ENCODE data around the gene CATSPERD. TPM values are rescaled to one million over a fixed set of nuclear protein-coding genes. Genes with fewer than 3 reads are reported as not detected.

CATSPERD gene, protein sequence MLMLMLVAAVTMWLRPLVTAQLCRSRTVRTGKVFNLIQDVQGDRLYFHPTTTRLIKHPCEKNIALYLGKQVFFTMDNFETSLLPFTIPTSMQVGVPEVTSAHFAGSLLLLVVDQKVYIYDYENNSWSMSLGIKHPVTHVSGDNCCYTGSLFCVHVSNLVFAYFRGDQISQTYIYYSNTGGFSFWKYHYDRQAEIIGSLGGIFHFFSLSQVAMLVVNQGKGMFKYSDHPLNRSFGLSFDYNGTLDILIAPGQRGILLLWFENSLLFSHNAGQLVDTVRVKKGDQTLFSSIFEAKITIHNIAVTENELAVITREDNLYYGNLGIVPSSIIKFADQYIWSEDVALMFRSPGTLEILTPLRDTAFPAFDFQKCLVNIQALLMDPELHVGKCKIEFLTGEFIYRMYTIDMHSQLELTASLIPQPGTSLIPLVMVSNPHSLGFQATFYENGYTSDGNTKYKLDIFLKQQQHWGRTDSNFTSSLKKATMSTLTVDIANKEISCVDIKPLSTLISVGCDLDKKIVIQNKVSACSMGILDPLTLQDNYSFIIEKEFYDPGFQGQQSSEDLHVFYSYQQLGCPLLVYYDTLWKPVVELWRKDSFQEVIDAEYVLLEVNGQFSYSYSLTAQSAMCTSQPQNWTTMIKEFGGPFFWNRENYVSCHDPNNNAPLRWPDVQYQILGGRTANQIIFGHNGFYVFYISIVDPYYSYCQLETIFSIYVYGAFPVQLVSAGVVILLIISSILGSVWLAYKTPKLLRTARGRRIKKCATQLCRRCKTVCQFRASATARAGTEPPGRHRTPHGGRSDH
- under 1 TPM in 1 of 2 donors, not detected in 1; 0.41 TPM for total RNA-seq

DNA sequence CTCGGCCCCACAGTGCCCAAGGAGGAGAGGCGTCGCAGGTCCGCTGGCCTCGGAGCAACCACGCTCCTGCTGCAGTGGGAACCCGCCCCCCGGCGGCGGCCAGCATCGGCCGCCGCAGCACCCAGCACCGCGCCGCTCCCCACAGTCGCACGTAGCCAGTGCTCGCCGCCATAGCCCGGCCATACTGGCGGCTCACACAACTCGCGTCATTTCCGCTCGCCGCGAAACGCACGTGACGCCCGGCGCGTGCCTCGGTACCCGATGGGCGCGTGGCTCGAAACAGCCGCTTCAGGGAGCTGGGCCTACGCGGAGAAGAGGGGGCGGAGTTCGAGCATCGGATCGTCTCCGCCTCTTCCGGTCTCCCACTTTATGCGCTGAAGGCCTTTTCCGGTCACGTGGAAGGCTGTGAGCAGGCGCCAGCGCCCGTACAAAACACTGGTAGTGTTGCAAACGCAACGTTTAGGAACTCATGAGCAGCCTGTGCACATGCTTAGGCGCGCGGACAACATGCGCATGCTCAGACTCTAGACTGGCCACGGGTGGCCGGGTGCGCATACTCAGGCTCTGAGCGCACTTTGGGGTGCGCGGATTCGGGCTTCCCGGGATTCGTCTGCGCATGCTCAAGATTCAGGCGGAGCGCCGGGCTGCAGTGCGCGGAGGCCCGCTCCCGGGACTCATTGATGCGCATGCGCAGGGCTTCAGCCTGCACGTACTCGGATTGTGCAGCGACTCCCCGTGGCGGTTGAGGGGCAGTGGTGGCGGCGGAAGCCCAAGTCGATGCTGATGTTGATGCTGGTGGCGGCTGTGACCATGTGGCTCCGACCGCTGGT is at the start of gene CATSPERD, which contains the start of gene LONP1:
Gene CATSPERD (plus strand): TSS at position 677 of the 830 bp plus-strand sequence. CDS start 101 bp downstream, at position 778.
Gene LONP1 (minus strand): TSS at position 186 of the 830 bp plus-strand sequence. CDS start 14 bp downstream, at position 172.
- ATAC-seq (ENCODE audit: insufficient number of reproducible peaks, low FRiP score, low read depth): peak; percentile 96

DNA sequence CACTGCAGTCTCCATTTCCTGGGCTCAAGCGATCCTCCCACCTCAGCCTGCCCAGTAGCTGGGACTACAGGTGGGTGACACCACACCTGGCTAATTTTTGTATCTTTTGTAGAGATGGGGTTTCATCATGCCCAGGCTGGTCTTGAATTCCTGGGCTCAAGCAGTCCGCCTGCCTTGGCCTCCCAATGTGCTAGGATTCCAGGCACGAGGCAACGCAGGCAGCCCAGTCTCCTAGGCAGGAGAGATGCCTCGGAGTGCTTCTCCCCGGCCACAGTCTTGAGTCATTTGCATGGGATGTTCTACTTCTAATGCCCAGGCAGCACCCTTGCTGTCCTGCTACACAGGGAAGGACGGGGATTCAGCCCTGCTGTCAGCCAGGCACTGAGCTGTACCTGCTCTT is 48.8 kb upstream of the CATSPERD start:
- ATAC-seq (ENCODE audit: insufficient number of reproducible peaks, low FRiP score, low read depth): no peak
- no peak for DNase-seq (ENCODE audit: low spot score)
- Histone ChIP-seq H3K9me3 (no peaks in the 10 kb centered on the region), H3K36me3 (peaks cover 29% of the 10 kb centered on the region), H3K4me1 (ENCODE audit: control insufficient read depth in 1 of 2, low read depth in 2 of 2) (no peaks in the 10 kb centered on the region), H3K4me3 (no peak overlapping the region), H3K27me3 (replicated peaks; ENCODE audit: insufficient read depth) (no peaks in the 10 kb centered on the region), H3K27ac (no peak overlapping the region)
- TF ChIP-seq, protein P1, sequence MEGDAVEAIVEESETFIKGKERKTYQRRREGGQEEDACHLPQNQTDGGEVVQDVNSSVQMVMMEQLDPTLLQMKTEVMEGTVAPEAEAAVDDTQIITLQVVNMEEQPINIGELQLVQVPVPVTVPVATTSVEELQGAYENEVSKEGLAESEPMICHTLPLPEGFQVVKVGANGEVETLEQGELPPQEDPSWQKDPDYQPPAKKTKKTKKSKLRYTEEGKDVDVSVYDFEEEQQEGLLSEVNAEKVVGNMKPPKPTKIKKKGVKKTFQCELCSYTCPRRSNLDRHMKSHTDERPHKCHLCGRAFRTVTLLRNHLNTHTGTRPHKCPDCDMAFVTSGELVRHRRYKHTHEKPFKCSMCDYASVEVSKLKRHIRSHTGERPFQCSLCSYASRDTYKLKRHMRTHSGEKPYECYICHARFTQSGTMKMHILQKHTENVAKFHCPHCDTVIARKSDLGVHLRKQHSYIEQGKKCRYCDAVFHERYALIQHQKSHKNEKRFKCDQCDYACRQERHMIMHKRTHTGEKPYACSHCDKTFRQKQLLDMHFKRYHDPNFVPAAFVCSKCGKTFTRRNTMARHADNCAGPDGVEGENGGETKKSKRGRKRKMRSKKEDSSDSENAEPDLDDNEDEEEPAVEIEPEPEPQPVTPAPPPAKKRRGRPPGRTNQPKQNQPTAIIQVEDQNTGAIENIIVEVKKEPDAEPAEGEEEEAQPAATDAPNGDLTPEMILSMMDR (IDR thresholded peaks at IDR 0.05): no peak

More for the DNA sequence above, at the start of gene CATSPERD, which contains the start of gene LONP1:
- H3K9me3 ChIP-seq: no peaks in the 10 kb centered on the region
- TF ChIP-seq, protein P1 (IDR thresholded peaks at IDR 0.05): peak; percentile 86
- H3K27ac ChIP-seq: peak within 1 kb of the TSS; percentile 92 to 95
- H3K4me1 ChIP-seq (ENCODE audit: control insufficient read depth in 1 of 2, low read depth in 2 of 2): peaks cover 11 to 19% of the 10 kb centered on the region in 2 donors
- peak; percentile 93 for DNase-seq (ENCODE audit: low spot score)
- H3K4me3 ChIP-seq: peak within 1 kb of the TSS; percentile 89
- H3K27me3 ChIP-seq (replicated peaks; ENCODE audit: insufficient read depth): no peaks in the 10 kb centered on the region
- H3K36me3 ChIP-seq: no peaks in the 10 kb centered on the region

DNA sequence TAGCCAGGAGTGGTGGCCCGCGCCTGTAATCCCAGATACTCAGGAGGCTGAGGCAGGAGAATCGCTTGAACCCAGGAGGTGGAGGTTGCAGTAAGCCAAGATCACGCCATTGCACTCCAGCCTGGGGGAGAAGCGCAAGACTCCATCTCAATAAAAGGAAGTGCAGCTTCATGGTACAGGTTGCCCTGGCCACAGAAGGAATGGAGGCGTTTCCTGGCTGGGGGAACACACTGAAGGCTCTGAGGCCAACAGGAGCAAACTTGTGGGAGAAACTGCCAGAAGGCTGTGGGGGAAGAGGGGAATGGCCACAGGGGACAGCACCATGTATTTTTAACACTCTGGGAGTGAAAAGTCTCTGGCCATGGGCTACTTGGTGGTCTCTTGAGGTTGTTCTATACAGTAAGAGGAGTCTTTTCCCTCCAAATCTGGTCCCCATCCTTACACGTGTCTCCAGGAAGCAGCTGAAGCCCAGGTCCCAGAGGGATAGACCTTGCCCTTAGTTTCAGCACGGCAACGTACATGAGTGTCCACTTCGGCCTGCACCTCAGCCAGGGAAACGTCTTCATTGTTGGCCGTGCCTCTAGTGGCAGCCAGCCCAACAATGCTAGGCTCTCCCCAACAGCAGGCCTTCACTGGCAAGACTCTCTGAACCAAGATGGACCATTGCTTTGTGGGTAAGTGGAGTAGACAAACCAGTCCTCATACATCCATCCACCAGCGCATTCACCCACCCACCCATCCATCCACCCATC is 47.6 kb upstream of the CATSPERD start:
- ATAC-seq (ENCODE audit: insufficient number of reproducible peaks, low FRiP score, low read depth) (no peak), DNase-seq (ENCODE audit: low spot score) (no peak)
- no peaks in the 10 kb centered on the region for H3K27me3 ChIP-seq (replicated peaks; ENCODE audit: insufficient read depth)
- H3K9me3 ChIP-seq: no peaks in the 10 kb centered on the region
- TF ChIP-seq, protein P1 (IDR thresholded peaks at IDR 0.05): no peak
- H3K27ac ChIP-seq: no peak overlapping the region
- H3K36me3 ChIP-seq: peaks cover 16% of the 10 kb centered on the region
- H3K4me1 ChIP-seq (ENCODE audit: control insufficient read depth in 1 of 2, low read depth in 2 of 2): no peaks in the 10 kb centered on the region
- no peak overlapping the region for H3K4me3 ChIP-seq

DNA sequence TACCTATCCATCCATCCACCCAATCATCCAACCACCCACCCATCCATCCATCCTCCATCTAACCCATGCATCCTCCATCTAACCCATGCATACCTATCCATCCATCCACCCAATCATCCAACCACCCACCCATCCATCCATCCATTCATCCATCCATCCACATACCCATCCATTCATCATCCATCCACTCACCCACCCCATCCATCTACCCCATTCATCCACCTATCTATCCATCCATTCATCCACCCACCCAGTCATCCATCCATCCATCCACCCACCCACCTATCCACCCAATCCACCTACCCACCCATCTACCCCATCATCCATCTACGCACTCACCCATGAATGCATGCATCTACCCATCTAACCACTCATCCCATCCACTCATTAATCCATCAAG is 46.7 kb upstream of the CATSPERD start:
- Histone ChIP-seq H3K4me3 (no peak overlapping the region), H3K27ac (no peak overlapping the region), H3K9me3 (no peaks in the 10 kb centered on the region), H3K36me3 (peaks cover 17% of the 10 kb centered on the region), H3K4me1 (ENCODE audit: control insufficient read depth in 1 of 2, low read depth in 2 of 2) (no peaks in the 10 kb centered on the region), H3K27me3 (replicated peaks; ENCODE audit: insufficient read depth) (no peaks in the 10 kb centered on the region)
- TF ChIP-seq, protein P1 (IDR thresholded peaks at IDR 0.05): no peak
- no peak for DNase-seq (ENCODE audit: low spot score)
- ATAC-seq (ENCODE audit: insufficient number of reproducible peaks, low FRiP score, low read depth): no peak

Measured in thoracic aorta (tissue), 2 donors.